ENCODE results near the gene ZFR2.

Gene ZFR2

DNA sequence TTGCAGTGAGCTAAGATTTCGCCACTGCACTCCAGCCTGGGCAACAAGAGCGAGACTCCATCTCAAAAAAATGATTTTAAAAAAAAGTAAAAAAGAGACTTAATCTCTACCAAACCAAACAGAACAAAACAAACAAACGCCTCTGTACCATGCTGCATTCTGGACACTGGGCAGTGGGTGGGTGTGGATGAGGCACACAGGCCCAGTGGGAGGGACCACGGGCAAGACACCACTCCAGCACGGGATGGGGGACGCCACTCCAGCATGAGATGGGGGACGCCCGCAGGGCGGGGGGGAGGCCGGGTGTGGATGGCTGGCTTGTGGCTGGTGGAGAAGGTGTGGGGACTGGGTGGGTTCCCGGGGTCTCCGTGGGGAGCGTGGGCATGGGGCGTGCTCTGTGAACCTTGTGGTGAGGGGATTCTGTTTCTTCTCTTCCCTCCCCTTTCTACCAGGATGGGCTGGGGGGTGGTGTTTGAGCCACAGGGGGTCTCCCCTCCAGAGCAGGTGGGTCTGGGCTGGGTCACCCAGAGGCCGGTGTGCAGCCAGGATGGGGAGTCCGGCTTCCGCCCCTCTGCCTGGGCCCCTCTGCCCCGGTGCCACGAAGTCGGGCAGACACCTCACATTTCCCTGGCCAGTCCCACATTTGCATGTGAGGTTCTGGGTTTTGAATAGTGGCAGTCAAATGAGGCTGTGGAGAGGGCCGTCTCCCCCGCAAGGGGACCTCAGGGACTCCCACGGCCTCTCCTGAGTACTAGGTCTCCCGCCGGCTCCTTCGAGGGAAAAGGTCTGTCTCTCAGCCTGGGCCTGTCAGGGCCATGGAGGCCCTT lies 58.7 kb downstream of the ZFR2 start:
- H3K27ac ChIP-seq (ENCODE audit: low read depth, low read length): no peak overlapping the region
- no peaks in the 10 kb centered on the region for H3K36me3 ChIP-seq (ENCODE audit: insufficient read depth, low read length)
- H3K4me1 ChIP-seq (ENCODE audit: insufficient read depth, low read length): no peaks in the 10 kb centered on the region
- H3K9ac ChIP-seq (ENCODE audit: low read depth, low read length): no peak overlapping the region
- no peak overlapping the region for H3K4me3 ChIP-seq (ENCODE audit: low read length)
- no peaks in the 10 kb centered on the region for H3K27me3 ChIP-seq (ENCODE audit: insufficient read depth, low read length)
- no peaks in the 10 kb centered on the region for H3K9me3 ChIP-seq (ENCODE audit: insufficient read depth, low read depth, low read length)
- 92% methylated on average over 23 of the region's 26 CpGs for WGBS

DNA sequence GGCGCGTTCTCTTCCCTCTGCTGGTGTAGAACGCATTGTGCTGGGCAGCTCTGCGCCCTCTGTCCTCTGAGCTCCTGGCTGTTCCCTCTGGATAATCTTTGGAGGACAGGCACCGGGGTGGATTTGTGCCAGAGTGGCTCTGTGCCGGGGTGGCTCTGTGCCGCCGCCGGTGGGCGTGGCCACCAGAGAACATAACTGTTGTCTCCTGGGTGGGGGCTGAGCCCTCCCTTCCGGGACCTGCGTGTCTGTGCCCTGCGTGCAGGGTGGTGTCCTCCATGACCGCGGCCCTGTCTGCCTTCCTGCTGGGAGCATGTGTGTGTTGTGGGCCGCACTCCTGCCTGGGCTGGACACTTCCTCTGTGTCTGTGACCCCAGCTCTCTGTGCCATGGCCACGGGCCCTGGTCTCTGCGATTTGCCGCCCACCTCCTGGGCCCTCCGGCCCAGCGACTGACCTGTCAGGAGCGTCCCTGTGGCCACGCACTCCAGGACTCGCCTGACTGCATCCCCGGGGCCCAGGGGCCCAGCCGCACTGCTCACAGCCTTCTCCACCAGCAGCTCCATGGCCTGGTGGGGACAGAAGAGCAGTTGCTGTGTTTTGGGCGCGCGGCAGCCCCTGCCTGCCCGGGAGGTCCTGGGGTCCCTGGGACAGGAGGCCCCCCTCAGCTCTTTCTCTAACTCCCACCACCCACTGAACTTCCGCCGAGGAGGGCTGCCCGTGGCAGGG lies 60.3 kb downstream of the ZFR2 start:
- 93% methylated on average over 33 of the region's 33 CpGs for WGBS
- Histone ChIP-seq H3K36me3 (ENCODE audit: insufficient read depth, low read length) (no peaks in the 10 kb centered on the region), H3K4me1 (ENCODE audit: insufficient read depth, low read length) (no peaks in the 10 kb centered on the region), H3K27me3 (ENCODE audit: insufficient read depth, low read length) (no peaks in the 10 kb centered on the region), H3K27ac (ENCODE audit: low read depth, low read length) (no peak overlapping the region), H3K4me3 (ENCODE audit: low read length) (no peak overlapping the region), H3K9me3 (ENCODE audit: insufficient read depth, low read depth, low read length) (no peaks in the 10 kb centered on the region), H3K9ac (ENCODE audit: low read depth, low read length) (no peak overlapping the region)

DNA sequence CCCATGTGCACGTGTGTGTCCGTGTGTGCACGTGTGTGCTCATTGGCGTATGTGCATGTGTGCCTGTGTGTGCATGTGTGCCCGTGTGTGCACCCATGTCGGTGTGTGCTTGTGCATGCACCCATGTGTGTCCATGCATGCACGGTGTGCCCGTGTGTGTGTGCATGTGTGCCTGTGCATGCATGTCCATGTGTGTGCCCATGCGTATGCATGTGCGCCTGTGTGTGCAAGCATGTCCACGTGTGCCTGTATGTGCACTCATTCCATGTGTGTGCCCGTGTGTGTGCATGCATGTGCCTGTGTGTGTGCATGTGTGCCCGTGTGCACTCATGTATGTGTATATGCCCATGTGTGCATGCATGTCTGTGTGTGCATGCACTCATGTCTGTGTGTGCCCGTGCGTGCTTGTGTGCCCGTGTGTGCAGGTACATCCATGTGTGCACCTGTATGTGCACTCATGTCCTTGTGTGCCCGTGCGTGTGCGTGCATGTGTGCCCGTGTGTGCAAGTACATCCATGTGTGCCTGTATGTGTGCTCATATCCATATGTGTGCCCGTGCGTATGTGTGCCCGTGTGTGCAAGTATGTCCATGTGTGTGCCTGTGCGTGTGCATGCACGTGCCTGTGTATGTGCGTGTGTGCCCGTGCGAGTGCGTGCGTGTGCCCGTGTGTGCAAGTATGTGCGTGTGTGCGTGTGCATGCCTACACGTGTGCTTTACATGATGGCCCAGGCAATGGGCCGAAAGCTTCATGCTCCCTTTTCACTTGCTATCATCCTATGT lies 61.1 kb downstream of the ZFR2 start:
- Histone ChIP-seq H3K27me3 (ENCODE audit: insufficient read depth, low read length) (no peaks in the 10 kb centered on the region), H3K4me3 (ENCODE audit: low read length) (no peak overlapping the region), H3K36me3 (ENCODE audit: insufficient read depth, low read length) (no peaks in the 10 kb centered on the region), H3K4me1 (ENCODE audit: insufficient read depth, low read length) (no peaks in the 10 kb centered on the region), H3K9me3 (ENCODE audit: insufficient read depth, low read depth, low read length) (no peaks in the 10 kb centered on the region), H3K9ac (ENCODE audit: low read depth, low read length) (no peak overlapping the region), H3K27ac (ENCODE audit: low read depth, low read length) (no peak overlapping the region)
- WGBS: 96% methylated on average over 35 of the region's 35 CpGs

DNA sequence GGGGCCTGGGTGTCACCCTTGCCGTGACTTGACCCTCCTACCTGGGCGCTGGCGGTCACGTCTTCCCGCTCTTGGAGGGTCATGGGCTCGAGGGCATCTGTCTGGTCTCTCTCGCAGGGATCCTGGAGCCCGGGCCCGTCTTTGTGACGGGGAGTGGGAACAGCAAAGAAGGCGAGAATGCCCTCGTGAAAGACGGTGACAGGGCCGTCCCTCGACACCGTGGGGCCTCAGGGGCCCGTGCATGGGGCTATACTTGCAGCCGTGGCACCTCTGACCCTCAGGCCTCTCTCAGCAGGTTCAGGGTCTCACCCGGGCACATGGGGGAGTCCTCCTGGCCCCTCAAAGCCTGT lies 61.7 kb downstream of the ZFR2 start:
- WGBS: 92% methylated on average over 19 of the region's 19 CpGs
- Histone ChIP-seq H3K4me1 (ENCODE audit: insufficient read depth, low read length) (no peaks in the 10 kb centered on the region), H3K9me3 (ENCODE audit: insufficient read depth, low read depth, low read length) (no peaks in the 10 kb centered on the region), H3K36me3 (ENCODE audit: insufficient read depth, low read length) (no peaks in the 10 kb centered on the region), H3K27ac (ENCODE audit: low read depth, low read length) (no peak overlapping the region), H3K4me3 (ENCODE audit: low read length) (no peak overlapping the region), H3K27me3 (ENCODE audit: insufficient read depth, low read length) (peaks cover 4% of the 10 kb centered on the region), H3K9ac (ENCODE audit: low read depth, low read length) (no peak overlapping the region)

DNA sequence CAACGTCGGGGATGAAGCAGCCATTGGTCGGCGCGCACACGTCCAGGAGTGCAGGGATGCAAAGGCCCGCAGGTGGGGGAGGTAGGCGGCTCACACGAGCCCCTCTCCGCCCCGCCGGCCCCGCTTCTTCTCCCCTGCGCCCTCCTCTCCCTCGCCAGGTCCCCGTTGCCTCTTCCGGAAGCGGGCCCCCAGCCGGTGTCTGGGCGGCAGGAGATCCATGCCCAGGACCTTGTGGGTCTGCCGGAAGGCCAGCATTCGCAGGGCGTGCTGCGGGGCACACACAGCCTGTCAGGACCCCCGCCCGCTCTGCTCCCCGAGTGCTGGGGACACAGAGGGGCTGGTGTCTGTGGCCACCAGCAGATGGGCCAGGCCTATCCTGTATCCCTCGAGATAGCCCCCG lies 63.0 kb downstream of the ZFR2 start:
- 96% methylated on average over 29 of the region's 29 CpGs for WGBS

DNA sequence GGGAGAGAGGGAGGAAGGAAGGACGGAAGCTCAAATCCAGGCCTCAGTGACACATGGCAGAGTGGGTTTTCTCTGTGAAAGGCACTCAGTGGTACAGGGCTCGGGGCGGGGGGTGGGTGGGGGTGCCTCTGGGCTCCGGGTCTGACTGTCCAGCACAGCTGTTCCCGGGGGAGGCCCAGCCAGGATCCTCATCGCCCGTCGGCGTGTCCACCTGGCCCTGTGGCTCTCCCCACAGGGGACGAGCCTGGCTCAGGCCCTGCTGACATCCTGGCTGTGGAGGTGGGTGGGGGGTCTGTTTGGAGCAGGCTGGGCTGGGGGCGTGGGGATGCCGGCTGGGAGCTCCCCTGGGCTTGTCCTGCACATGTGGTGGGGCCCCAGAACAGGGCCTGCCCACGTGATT lies 64.4 kb downstream of the ZFR2 start:
- 94% methylated on average over 13 of the region's 13 CpGs for whole genome bisulfite sequencing
- no peak overlapping the region for H3K27ac ChIP-seq (ENCODE audit: low read depth, low read length)
- H3K27me3 ChIP-seq (ENCODE audit: insufficient read depth, low read length): peaks cover 25% of the 10 kb centered on the region
- H3K4me3 ChIP-seq (ENCODE audit: low read length): no peak overlapping the region
- H3K36me3 ChIP-seq (ENCODE audit: insufficient read depth, low read length): no peaks in the 10 kb centered on the region
- no peaks in the 10 kb centered on the region for H3K4me1 ChIP-seq (ENCODE audit: insufficient read depth, low read length)
- H3K9ac ChIP-seq (ENCODE audit: low read depth, low read length): no peak overlapping the region
- H3K9me3 ChIP-seq (ENCODE audit: insufficient read depth, low read depth, low read length): no peaks in the 10 kb centered on the region

More for the DNA sequence above, 63.0 kb downstream of the ZFR2 start:
- Histone ChIP-seq H3K9ac (ENCODE audit: low read depth, low read length) (no peak overlapping the region), H3K27me3 (ENCODE audit: insufficient read depth, low read length) (peaks cover 16% of the 10 kb centered on the region), H3K4me1 (ENCODE audit: insufficient read depth, low read length) (no peaks in the 10 kb centered on the region), H3K36me3 (ENCODE audit: insufficient read depth, low read length) (no peaks in the 10 kb centered on the region), H3K4me3 (ENCODE audit: low read length) (no peak overlapping the region), H3K9me3 (ENCODE audit: insufficient read depth, low read depth, low read length) (no peaks in the 10 kb centered on the region), H3K27ac (ENCODE audit: low read depth, low read length) (no peak overlapping the region)

DNA sequence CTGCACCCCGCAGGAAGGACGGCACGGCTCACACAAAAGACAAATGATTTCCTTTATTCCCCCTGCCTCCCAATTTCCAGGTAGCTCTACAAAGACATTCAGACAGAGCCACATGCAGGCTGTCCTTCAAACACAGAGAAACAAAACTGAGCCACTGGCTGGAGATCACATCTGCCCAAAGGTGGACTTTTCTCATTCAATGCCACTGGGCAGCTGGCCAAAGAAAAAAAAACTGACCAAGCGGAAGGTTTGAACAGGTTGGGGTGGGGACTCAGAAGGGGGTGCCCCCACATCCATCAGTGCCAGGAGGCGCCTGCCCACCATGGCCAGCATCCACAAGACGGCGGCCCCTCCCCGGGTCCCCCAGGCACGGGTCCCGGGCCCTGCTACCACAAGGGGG lies 64.9 kb downstream of the ZFR2 start:
- H3K9ac ChIP-seq (ENCODE audit: low read depth, low read length): no peak overlapping the region
- no peaks in the 10 kb centered on the region for H3K9me3 ChIP-seq (ENCODE audit: insufficient read depth, low read depth, low read length)
- no peaks in the 10 kb centered on the region for H3K4me1 ChIP-seq (ENCODE audit: insufficient read depth, low read length)
- no peak overlapping the region for H3K27ac ChIP-seq (ENCODE audit: low read depth, low read length)
- 96% methylated on average over 10 of the region's 10 CpGs for WGBS
- no peaks in the 10 kb centered on the region for H3K36me3 ChIP-seq (ENCODE audit: insufficient read depth, low read length)
- no peak overlapping the region for H3K4me3 ChIP-seq (ENCODE audit: low read length)
- H3K27me3 ChIP-seq (ENCODE audit: insufficient read depth, low read length): peaks cover 29% of the 10 kb centered on the region

DNA sequence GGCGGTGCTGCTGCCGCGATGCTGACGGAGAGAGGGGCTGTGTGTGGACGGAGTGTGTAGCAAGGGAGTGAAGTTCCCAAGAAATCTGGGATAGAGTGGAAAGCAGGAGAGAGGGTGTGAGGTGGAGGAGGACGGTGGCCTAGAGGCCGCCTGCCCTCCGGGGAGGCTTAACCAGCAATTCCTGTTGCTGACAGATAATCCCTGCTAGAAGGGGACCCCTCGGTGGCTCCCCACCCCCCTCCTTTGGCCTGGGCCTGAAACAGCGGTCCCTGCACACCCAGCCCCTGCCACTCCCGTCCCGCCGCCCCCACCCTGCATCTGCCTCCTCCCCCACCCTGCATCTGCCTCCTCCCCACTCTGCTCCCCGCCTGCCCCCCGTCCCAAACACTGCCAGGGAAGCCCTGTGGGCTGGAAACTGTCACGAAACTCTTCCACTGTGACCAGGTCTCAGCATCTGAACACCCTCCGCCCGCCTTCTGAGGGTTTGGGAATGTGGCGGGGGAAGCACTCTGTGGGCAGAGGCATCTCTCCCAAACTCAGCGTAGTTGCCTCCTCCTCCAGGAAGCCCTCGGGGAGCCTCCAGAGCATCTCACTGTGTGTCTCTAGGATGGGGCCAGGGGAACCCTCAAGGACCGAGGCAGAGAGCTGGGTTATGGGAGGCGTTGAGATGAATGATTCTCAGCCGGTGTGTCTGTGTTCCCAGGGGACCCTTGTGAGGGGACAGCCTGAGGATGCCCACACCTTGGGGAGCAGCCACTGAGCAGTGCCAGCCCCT lies 65.5 kb downstream of the ZFR2 start:
- Histone ChIP-seq H3K27ac (ENCODE audit: low read depth, low read length) (no peak overlapping the region), H3K36me3 (ENCODE audit: insufficient read depth, low read length) (no peaks in the 10 kb centered on the region), H3K4me1 (ENCODE audit: insufficient read depth, low read length) (no peaks in the 10 kb centered on the region), H3K9ac (ENCODE audit: low read depth, low read length) (no peak overlapping the region), H3K27me3 (ENCODE audit: insufficient read depth, low read length) (peaks cover 29% of the 10 kb centered on the region), H3K4me3 (ENCODE audit: low read length) (no peak overlapping the region), H3K9me3 (ENCODE audit: insufficient read depth, low read depth, low read length) (no peaks in the 10 kb centered on the region)
- WGBS: 89% methylated on average over 22 of the region's 24 CpGs

DNA sequence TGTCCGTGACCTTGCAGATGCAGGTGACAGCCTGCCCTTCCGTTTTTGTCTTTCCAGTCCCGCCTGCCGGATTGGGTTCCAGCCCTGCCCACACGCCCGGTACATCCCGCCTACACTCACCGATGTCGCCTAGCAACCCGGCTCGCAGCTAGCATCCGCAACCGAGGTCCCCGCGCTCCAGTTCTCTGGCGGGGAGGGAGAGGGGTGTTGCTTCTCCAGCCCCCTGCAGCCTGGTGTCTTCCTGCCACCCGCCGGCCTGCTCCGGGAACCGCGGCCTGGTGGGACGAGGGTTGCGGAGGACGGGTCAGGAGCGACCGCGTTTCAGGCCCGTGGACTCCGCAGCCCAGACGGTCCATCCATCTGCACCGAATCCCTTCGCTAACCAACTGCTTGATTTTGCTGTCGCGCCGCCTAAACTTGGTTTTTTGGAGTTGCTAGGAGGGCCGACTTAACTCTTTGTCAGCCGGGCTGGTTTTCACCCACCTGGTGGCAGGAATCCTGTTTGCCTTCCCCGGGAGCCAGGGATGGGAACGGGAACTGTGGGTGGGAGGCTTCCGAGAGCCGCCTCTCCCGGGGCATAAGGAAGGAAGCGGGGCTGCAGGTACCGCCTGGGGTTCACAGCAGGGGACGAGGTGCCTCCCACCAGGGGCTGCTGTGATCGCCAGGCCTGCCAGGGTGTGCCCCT lies 67.3 kb downstream of the ZFR2 start:
- H3K4me3 ChIP-seq (ENCODE audit: low read length): peak overlapping the region; percentile 48
- H3K36me3 ChIP-seq (ENCODE audit: insufficient read depth, low read length): no peaks in the 10 kb centered on the region
- H3K27me3 ChIP-seq (ENCODE audit: insufficient read depth, low read length): peaks cover 29% of the 10 kb centered on the region
- WGBS: 4% methylated on average over 46 of the region's 46 CpGs
- peaks cover 4% of the 10 kb centered on the region for H3K9me3 ChIP-seq (ENCODE audit: insufficient read depth, low read depth, low read length)
- no peak overlapping the region; the same call in 1 of the 2 replicates for H3K27ac ChIP-seq (ENCODE audit: low read depth, low read length)
- no peaks in the 10 kb centered on the region for H3K4me1 ChIP-seq (ENCODE audit: insufficient read depth, low read length)
- no peak overlapping the region for H3K9ac ChIP-seq (ENCODE audit: low read depth, low read length)

DNA sequence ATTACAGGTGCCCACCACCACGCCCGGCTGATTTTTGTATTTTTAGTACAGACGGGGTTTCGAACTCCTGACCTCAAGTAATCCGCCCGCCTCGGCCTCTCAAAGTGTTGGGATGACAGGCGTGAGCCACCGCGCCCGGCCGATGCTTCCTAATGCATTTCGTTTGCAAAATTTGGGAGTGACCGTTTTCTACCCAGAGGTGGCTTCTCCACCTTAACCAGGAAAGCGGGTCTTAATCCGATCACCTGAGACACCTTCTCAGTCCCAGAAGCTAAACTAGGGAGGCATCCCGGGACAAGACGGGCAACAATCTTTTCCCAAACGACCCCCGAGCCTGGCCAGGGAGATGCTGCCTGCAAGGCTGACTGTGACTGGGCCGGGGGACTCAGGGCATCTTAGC lies 67.8 kb downstream of the ZFR2 start:
- Histone ChIP-seq H3K27me3 (ENCODE audit: insufficient read depth, low read length) (peaks cover 29% of the 10 kb centered on the region), H3K4me1 (ENCODE audit: insufficient read depth, low read length) (no peaks in the 10 kb centered on the region), H3K27ac (ENCODE audit: low read depth, low read length) (no peak overlapping the region), H3K4me3 (ENCODE audit: low read length) (peak overlapping the region; percentile 48), H3K9ac (ENCODE audit: low read depth, low read length) (no peak overlapping the region), H3K9me3 (ENCODE audit: insufficient read depth, low read depth, low read length) (peaks cover 5% of the 10 kb centered on the region), H3K36me3 (ENCODE audit: insufficient read depth, low read length) (no peaks in the 10 kb centered on the region)
- 53% methylated on average over 21 of the region's 21 CpGs for WGBS
